Activated naive CD8-positive, alpha-beta T cell (primary cell): ENCODE measurements around the gene RAMP1.
"Not testable (repeated sequence)": the region's sequence is repeated elsewhere in the genome, so short reads cannot be mapped to it uniquely, and the experiment has no call there.

ENCODE experiments used
- H3K27ac Mint-ChIP-seq: one replicate; pipeline ENCODE4 v1.8.0; 2021; ENCODE audit warnings: mixed read lengths
- H3K27me3 Mint-ChIP-seq: one replicate; pipeline ENCODE4 v1.8.0; 2021; ENCODE audit warnings: mixed read lengths
- H3K36me3 Mint-ChIP-seq: one replicate; pipeline ENCODE4 v1.8.0; 2021; ENCODE audit warnings: mixed read lengths
- H3K4me1 Mint-ChIP-seq: one replicate; pipeline ENCODE4 v1.8.0; 2021; ENCODE audit warnings: low read depth, mixed read lengths
- H3K4me3 Mint-ChIP-seq: one replicate; pipeline ENCODE4 v1.8.0; 2021; ENCODE audit warnings: mild to moderate bottlenecking, mixed read lengths
- H3K9me3 Mint-ChIP-seq: one replicate; pipeline ENCODE4 v1.8.0; 2021; ENCODE audit warnings: low read depth, mixed read lengths

RAMP1 gene

DNA sequence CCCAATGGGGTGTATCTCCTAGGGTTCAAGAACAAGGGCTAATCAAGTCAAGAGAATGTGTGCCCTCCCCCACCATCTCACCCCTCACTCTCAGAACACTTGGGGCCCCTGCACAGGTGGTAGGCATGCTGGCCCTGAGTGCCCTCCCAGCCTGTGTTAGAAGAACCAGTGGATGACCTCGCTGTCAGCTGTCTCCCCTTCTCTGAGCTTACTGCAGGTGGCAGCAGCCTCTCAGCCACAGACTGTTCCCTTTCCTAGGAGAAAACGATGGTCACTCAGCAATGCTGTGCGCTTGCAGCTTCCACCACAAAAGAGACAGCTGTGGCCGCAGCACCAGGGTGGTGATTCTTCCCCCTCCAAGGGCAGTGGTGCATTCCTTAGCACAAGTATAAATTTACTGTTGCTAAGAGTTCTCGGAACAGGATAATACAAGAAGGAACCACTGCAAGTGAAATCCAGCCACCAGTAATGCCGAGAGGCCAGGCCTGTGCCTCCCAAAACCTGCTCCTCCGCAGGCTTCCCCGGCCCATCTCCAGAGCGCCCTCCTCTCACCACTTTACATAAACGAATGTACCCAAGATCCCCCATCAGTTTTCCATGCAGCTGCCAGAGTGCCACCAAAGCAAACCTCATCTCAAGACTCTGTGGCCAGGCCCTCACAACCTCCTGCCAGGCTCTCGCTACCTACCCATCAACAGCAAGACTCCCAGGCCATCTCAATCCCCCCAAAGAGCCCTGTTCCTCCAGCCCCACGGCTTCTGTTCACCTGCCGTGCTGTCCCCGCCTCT lies 935 bp upstream of the RAMP1 start:
- peaks cover 32% of the 10 kb centered on the region for H3K27me3 Mint-ChIP-seq
- no peaks in the 10 kb centered on the region for H3K36me3 Mint-ChIP-seq
- H3K4me1 Mint-ChIP-seq: peaks cover 11% of the 10 kb centered on the region
- peak overlapping the region; percentile 55 for H3K4me3 Mint-ChIP-seq
- H3K9me3 Mint-ChIP-seq: no peaks in the 10 kb centered on the region
- H3K27ac Mint-ChIP-seq: no peak overlapping the region

DNA sequence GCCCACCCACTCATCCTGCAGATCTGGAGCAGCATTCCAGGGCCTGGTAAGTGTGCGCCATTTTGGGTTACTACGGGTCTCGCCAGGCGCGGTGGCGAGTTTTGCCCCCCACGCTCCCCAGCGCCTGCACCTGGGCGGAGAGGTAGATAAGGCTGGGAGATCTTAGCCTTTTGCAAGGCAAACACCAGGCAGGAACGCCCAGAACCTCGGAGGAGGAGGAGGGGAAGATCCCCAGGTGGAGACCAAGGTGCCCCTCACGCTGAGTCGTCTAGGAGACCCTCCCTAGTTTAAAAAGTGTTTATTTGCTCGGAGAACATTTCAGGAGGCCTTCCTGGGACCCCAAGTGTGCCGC lies 365 bp upstream of the RAMP1 start:
- no peaks in the 10 kb centered on the region for H3K9me3 Mint-ChIP-seq
- H3K4me1 Mint-ChIP-seq: peaks cover 11% of the 10 kb centered on the region
- no peaks in the 10 kb centered on the region for H3K36me3 Mint-ChIP-seq
- no peak overlapping the region for H3K4me3 Mint-ChIP-seq
- no peak overlapping the region for H3K27ac Mint-ChIP-seq
- H3K27me3 Mint-ChIP-seq: peaks cover 32% of the 10 kb centered on the region

DNA sequence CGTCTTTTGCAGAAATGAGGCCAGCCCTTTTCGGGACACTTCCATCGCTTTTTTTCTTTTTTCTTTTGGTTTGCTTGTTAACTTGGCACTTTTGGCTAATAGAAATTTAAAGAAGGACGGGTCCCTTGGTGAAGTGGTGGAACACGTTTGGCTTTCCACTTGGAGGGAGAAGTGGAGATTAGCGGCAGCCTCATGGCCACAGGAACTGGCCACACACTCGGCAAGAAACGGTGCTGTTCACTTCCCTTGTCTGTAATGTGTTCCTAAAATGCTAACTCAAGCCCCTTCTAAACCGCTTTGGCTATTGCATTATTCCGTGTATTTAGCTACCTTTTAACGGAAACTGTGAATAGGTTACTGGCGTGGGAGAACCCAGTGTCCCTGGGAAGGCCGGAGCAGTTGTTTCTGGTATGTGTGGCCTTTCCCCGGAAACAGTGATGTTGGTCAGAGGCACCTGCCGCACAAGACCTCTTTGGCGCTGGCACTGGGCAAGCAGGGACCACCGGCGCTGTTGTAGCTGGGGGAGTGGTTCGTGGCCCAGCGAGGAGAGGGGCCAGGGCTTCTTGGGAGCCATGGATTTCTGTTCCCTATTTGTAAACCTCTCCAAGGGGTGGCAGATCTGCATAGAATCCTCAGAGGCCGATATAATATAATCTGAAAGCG lies 981 bp downstream of the RAMP1 start:
- Mint-ChIP-seq H3K4me3 (peak overlapping the region; percentile 31), H3K9me3 (no peaks in the 10 kb centered on the region), H3K27ac (no peak overlapping the region), H3K4me1 (peaks cover 11% of the 10 kb centered on the region), H3K36me3 (no peaks in the 10 kb centered on the region), H3K27me3 (peaks cover 32% of the 10 kb centered on the region)

DNA sequence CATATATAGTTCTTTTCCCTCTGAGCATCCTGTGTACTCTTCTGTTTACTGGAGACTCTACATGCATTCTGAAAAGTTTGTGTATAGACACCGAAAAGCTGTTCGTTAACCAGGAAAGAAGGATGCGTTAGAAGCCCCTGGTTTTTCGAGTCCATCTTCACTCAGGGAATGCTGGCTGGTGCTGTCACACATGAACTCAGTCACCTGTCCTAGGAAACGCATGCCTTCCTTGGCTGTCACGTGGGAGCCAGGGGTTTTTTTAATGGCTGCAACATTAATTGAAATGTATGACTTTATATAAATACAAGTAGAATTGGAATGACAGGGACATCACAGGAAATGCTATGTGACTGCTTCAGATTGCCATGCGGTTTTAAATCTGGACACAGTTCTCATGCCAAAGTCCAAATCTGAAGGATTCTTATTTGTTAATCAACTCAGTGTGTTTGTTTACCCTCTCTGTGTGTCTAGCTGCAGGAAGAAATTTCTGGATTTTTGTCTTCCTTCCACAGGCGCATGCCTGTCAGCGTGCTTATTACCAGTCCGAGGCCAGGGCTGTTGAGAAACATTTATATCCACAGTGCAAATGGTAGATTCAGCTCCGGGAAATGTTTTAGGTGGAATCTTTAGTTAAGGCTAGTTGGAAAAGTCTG lies 2.6 kb downstream of the RAMP1 start:
- peaks cover 11% of the 10 kb centered on the region for H3K4me1 Mint-ChIP-seq

DNA sequence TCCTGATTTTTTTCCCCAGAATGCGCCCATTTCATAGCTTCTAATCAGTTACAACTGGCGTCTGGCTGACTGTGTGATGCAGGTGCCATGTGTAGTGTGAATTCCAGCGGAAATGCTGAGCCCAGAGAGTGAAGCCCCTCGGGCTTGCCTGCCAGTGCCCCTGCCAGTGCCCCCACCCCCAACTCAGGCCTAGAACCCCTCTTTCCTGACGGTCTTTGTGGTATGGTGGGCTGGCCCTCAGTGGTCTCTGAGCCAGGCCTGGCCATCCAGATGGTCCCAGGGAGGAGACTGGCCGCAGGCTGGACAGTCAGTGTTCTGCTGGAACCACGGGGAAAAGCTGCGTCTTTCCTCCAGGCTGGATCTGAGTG lies 3.1 kb downstream of the RAMP1 start:
- Mint-ChIP-seq H3K36me3 (no peaks in the 10 kb centered on the region), H3K9me3 (no peaks in the 10 kb centered on the region), H3K4me1 (peaks cover 11% of the 10 kb centered on the region), H3K4me3 (no peak overlapping the region), H3K27ac (no peak overlapping the region), H3K27me3 (peaks cover 29% of the 10 kb centered on the region)

More for the DNA sequence above, 2.6 kb downstream of the RAMP1 start:
- Mint-ChIP-seq H3K9me3 (no peaks in the 10 kb centered on the region), H3K4me3 (no peak overlapping the region), H3K36me3 (no peaks in the 10 kb centered on the region), H3K27ac (no peak overlapping the region), H3K27me3 (peaks cover 31% of the 10 kb centered on the region)

DNA sequence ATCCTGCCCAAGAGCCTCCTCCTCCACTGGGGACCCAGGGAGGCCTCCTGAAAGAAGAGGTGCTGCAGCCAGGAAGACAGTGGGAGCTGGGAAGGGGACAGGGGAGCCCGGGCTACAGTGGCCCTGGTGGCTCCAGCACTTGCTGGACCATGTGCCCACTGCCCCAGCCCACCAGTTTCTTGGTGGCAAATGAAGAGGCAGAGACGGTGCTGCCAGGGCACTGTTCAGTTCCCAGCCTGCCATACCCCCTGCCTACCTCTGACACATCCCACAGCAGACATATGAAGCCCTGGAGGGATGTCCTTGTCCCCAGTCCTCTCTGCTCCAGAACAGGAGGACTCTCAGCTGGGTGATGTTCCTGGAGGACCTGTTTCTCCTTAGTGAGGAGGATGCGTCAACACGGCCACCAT lies 3.7 kb downstream of the RAMP1 start:
- H3K27me3 Mint-ChIP-seq: peaks cover 29% of the 10 kb centered on the region
- H3K27ac Mint-ChIP-seq: no peak overlapping the region
- peaks cover 11% of the 10 kb centered on the region for H3K4me1 Mint-ChIP-seq
- H3K4me3 Mint-ChIP-seq: no peak overlapping the region
- H3K9me3 Mint-ChIP-seq: no peaks in the 10 kb centered on the region
- no peaks in the 10 kb centered on the region for H3K36me3 Mint-ChIP-seq

DNA sequence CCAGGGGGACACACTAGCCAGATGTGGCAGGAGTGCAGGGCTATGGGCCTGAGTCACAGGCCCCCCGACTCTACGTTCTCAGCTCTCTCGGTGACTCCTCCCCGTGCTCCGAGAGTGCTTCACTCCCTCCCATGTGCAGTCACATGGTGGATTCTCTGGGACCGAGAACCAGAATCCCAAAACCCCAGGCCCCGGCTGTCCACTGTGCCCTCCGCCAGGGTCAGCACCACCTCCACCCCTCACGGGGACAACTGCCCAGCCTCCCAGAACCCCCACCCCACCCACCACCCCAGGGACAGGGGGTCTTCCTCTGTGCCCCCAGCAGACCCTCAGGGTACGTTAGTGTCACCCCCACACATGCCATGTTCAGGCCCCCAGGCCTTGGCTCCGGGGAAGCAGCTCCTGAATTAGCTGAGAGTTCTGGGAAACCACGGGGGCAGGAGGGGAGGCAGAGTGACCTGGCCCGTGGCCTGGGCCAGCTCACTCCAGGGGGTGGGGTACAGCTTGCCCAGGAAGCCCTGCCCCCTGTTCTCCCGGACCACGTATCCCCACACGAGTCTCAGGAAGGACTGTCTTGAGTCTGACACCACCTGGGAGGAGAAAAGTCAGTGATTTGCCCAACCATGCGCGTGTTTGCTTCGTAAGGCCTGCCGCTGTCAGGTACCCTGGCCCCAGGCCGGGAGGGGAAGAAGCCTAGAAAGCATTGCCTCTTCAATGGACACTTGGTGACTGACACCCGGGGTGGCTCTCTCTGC lies 4.4 kb downstream of the RAMP1 start:
- no peaks in the 10 kb centered on the region for H3K36me3 Mint-ChIP-seq
- no peak overlapping the region for H3K4me3 Mint-ChIP-seq
- no peaks in the 10 kb centered on the region for H3K9me3 Mint-ChIP-seq
- H3K27ac Mint-ChIP-seq: no peak overlapping the region
- H3K27me3 Mint-ChIP-seq: peaks cover 24% of the 10 kb centered on the region
- peaks cover 11% of the 10 kb centered on the region for H3K4me1 Mint-ChIP-seq

DNA sequence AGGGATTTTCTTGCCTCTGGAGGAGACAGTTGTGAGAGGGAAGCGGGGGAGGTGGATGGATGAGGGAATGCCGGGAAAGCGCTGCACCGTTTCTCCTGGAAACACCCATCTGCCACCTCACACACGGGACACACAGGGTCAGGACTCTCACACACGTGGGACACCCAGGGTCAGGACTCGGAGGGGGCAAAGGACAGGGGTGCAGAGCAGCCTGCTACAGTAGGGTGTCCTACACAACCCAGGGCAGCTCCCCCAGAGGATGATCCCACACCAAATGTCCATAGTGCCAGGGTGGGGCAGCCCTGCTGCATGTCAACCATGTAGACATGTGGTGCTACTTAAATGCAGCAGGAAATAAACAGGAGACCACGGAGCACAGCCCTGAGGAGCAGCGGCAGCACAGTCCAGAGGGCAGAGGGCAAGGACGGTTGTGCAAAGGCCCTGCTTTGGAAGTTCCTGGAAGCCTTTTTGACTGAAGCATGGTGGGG lies 5.1 kb downstream of the RAMP1 start:
- Mint-ChIP-seq H3K36me3 (no peaks in the 10 kb centered on the region), H3K27me3 (peaks cover 22% of the 10 kb centered on the region), H3K27ac (no peak overlapping the region), H3K9me3 (no peaks in the 10 kb centered on the region), H3K4me1 (peaks cover 14% of the 10 kb centered on the region), H3K4me3 (no peak overlapping the region)

DNA sequence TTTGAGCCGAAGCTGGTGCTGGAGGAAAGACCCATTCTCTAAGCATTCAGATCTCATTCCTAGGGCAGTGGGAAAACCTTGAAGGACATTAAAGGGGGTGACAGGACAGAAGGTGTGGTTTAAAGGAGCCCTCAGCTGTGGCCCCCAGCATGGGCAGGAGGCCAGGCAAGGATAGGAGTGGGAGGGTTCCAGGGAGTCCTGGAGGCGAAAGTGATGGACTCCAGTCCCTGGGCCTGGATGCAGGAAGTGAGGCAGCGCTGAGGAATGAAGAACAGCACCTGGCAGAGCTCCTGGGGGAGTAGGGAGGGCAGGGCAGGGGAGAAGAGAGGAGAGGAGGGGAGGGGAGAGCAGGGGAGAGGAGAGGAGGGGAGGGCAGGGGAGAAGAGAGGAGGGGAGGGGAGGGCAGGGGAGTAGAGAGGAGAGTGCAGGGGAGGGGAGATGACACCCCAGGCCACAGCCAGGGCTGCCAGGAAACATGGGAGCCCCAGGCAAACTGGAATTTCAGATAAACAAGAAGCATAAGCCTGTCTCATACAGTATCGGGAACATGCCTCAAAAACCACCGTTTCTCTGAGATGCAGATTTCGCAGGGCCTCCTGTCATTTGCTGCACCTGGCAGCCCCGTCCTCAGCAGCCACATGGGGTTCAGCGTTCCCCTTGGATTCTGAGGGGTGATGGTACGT lies 5.7 kb downstream of the RAMP1 start:
- H3K4me3 Mint-ChIP-seq: no peak overlapping the region
- H3K9me3 Mint-ChIP-seq: no peaks in the 10 kb centered on the region
- H3K36me3 Mint-ChIP-seq: no peaks in the 10 kb centered on the region
- H3K27ac Mint-ChIP-seq: no peak overlapping the region
- peaks cover 21% of the 10 kb centered on the region for H3K27me3 Mint-ChIP-seq
- H3K4me1 Mint-ChIP-seq: peaks cover 14% of the 10 kb centered on the region

DNA sequence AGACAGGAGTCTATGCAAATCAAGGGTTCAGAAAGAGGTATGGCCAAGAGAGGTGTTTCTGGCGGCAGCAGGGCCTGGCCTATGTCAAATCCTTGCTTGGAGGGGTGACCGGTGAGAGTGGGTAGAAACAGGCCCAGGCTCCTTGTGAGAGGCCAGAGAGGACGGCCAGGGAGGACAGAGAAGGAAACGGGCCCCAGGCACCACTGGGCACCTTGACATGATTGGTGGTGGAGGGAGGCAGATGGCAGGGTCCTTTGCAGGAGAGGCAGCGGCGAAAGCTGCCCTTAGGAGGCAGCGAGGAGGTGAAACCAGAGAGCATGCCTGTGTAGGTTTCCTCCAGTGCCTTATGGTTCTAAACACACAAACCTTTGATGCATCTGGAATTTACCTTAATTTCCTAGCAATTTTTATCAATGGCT lies 6.2 kb downstream of the RAMP1 start:
- H3K36me3 Mint-ChIP-seq: peaks cover 2% of the 10 kb centered on the region
- H3K4me1 Mint-ChIP-seq: peaks cover 10% of the 10 kb centered on the region
- H3K9me3 Mint-ChIP-seq: no peaks in the 10 kb centered on the region
- H3K27ac Mint-ChIP-seq: no peak overlapping the region
- H3K4me3 Mint-ChIP-seq: no peak overlapping the region
- H3K27me3 Mint-ChIP-seq: peaks cover 20% of the 10 kb centered on the region

DNA sequence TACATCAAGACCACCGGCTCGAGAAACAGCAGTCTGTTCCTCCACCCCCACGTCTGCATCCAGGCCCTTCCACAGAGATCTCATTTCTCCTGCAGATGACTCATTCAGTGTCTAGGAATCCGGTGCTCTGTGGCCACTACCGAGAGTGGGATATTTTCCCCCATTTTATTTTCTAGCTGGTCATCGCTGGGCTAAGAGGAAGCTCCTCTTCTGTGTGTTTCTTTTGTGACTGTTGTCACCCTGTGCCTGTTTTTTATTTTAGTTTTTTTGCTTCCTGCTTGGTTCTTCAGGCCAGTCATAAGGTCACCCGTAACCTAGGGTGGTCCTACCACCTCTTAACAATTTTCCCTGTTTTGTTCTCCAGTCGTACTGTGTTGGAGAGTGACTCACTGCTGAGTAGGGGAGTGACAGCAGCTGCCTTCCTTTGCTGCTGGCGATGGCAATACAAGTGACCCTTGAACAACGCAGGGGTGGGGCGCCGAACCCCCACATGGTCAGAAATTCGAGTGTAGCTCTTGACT lies 6.7 kb downstream of the RAMP1 start:
- H3K27me3 Mint-ChIP-seq: peaks cover 18% of the 10 kb centered on the region
- H3K4me3 Mint-ChIP-seq: no peak overlapping the region
- peaks cover 10% of the 10 kb centered on the region for H3K4me1 Mint-ChIP-seq
- no peaks in the 10 kb centered on the region for H3K9me3 Mint-ChIP-seq
- H3K27ac Mint-ChIP-seq: no peak overlapping the region
- H3K36me3 Mint-ChIP-seq: peaks cover 2% of the 10 kb centered on the region

DNA sequence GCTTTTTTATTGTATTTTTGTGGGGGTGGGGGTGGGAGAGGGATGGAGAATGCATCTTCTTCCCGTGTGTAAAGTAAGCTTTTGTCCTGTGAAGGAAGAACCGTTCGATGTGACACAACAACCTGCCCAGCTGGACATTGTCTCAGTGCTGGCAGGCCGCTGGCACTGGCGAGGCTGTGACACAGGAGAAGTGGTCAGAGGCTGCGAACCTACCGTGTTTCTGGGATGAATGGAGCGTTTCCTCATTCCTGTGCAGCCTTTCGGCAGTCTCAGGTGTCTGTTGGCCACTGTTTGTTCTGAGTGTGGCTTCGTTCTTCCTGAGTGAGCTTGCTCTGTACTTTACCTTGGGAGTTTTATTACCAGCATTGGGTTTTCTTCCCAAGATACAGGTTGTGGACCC lies 8.0 kb downstream of the RAMP1 start:
- Mint-ChIP-seq H3K4me1 (peaks cover 10% of the 10 kb centered on the region), H3K27ac (no peak overlapping the region), H3K36me3 (peaks cover 2% of the 10 kb centered on the region), H3K4me3 (no peak overlapping the region), H3K9me3 (no peaks in the 10 kb centered on the region), H3K27me3 (peaks cover 10% of the 10 kb centered on the region)

DNA sequence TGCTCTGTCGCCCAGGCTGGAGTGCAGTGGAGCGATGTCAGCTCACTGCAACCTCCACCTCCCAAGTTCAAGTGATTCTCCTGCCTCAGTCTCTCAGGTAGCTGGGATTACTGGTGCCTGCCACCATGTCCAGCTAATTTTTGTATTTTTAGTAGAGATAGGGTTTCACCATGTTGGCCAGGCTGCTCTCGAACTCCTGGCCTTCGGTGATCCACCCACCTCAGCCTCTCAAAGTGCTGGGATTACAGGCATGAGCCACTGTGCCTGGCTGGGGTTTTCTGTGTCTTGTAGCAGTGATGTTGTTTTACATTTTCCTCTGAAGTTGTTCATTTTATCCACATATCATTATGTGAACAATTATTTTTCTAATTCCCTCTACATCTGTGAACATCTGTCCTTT lies 8.7 kb downstream of the RAMP1 start:
- not testable (repeated sequence) for H3K9me3 Mint-ChIP-seq, H3K27ac Mint-ChIP-seq, H3K4me3 Mint-ChIP-seq, H3K27me3 Mint-ChIP-seq, H3K36me3 Mint-ChIP-seq
- H3K4me1 Mint-ChIP-seq: peaks cover 10% of the 10 kb centered on the region

DNA sequence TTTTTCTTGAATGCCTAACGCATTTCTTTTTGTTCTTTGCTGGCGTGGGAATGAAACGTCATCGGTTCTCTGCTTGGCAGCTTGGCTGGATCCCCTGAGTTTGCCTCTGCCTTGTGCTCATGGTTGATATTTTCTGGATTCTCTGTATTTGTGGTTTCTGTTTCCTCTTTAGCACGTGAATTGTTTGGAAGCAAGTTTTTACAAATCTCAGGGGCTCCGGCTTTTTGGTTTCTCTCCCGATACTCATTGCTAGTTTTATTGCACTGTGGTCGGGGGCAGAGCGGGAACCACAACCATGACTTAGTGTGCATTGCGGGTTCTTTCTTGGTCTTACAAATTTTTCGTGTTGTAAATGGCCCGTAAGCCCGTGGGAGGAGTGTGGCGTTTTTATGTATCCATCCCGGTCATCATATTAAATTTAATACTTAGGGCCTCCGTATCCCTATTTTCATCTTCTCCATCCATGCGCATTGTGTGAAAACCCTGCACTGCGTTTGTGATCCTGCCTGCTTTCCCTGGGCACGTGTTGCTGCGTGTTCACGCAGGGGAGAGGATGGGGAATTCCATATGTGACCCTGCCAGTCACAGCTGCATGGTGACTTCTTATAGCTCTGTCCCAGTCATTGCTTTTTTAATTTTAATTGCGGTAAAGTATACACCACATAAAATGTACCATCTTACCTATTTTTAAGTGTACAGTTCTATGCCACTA lies 9.4 kb downstream of the RAMP1 start:
- H3K27me3 Mint-ChIP-seq: peaks cover 9% of the 10 kb centered on the region
- no peak overlapping the region for H3K27ac Mint-ChIP-seq
- H3K36me3 Mint-ChIP-seq: peaks cover 2% of the 10 kb centered on the region
- peaks cover 16% of the 10 kb centered on the region for H3K4me1 Mint-ChIP-seq
- no peaks in the 10 kb centered on the region for H3K9me3 Mint-ChIP-seq
- H3K4me3 Mint-ChIP-seq: no peak overlapping the region
